VCaP (cell line): ENCODE data around the gene PRPSAP1.

Source experiments
- H3K27ac ChIP-seq: fragments of 450-650 bp; 2 replicates; pipeline ENCODE4 v1.5.1; 2017
- TF ChIP-seq, protein P1 (sequence below): fragments of 450-650 bp; conservative IDR thresholded peaks from 2 replicates; pipeline ENCODE4 v1.5.1; 2017; ENCODE audit warnings: mild to moderate bottlenecking, moderate library complexity

PRPSAP1 gene

GRCh38 chr17:76281573-76282371 lies 71.9 kb downstream of the PRPSAP1 start:
- TF ChIP-seq, protein P1, sequence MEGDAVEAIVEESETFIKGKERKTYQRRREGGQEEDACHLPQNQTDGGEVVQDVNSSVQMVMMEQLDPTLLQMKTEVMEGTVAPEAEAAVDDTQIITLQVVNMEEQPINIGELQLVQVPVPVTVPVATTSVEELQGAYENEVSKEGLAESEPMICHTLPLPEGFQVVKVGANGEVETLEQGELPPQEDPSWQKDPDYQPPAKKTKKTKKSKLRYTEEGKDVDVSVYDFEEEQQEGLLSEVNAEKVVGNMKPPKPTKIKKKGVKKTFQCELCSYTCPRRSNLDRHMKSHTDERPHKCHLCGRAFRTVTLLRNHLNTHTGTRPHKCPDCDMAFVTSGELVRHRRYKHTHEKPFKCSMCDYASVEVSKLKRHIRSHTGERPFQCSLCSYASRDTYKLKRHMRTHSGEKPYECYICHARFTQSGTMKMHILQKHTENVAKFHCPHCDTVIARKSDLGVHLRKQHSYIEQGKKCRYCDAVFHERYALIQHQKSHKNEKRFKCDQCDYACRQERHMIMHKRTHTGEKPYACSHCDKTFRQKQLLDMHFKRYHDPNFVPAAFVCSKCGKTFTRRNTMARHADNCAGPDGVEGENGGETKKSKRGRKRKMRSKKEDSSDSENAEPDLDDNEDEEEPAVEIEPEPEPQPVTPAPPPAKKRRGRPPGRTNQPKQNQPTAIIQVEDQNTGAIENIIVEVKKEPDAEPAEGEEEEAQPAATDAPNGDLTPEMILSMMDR: no peak
- peak overlapping the region; percentile 83 for H3K27ac ChIP-seq

DNA sequence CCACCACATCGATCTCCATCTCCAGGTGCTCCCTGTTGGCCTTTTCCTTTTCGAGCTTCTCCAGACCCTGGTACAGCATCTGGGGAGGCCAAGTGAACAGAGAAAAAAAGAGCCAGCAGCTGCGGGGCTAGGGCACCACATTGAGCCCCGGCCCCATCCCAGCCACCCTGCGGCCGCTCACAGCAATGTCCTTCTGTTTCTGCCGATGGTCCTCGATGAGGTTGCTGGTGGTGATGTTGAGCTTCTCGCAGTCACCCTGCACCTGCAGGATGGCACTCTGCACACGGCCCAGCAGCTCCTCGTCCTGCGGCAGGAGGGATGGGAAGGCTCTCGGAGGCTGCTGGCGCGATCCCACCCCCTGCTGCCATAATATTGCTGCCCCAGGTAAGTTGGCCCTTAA lies 73.1 kb downstream of the PRPSAP1 start:
- TF ChIP-seq, protein P1: no peak

DNA sequence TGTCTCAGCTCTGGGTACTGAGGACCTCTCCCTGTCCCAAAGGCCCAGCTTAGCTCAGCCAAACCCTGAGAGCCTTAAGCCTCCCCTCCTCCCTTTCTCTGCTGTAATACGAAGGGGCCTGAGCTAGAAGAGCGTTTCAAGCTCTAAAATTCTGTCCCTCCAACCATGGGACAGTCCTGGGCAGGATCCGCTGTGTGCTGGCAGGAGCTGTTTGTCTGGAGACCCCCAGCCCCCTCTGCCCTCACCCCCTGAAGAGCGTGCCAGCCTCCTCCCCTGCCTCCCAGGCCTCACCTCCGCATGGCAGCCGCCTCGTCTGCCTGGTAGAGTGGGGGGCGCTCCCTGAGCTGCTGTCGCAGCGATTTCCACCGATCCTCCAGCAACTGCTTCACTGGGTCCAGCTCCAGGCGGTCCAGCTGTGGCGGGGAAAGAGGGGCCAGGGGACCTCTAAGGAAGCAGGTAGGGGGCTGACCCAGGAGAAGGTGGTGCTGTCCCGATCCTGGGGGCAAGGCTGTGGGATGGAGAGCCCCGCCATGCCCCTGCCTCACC lies 73.9 kb downstream of the PRPSAP1 start:
- TF ChIP-seq, protein P1: peak; percentile 64; the same call in 1 of the 2 replicates
- peak overlapping the region; percentile 83; the same call in 1 of the 2 replicates for H3K27ac ChIP-seq

More for the DNA sequence above, 73.1 kb downstream of the PRPSAP1 start:
- H3K27ac ChIP-seq: peak overlapping the region; percentile 83; the same call in 1 of the 2 replicates

GRCh38 chr17:76278952-76279741 lies 74.6 kb downstream of the PRPSAP1 start:
- TF ChIP-seq, protein P1: peak; percentile 98

DNA sequence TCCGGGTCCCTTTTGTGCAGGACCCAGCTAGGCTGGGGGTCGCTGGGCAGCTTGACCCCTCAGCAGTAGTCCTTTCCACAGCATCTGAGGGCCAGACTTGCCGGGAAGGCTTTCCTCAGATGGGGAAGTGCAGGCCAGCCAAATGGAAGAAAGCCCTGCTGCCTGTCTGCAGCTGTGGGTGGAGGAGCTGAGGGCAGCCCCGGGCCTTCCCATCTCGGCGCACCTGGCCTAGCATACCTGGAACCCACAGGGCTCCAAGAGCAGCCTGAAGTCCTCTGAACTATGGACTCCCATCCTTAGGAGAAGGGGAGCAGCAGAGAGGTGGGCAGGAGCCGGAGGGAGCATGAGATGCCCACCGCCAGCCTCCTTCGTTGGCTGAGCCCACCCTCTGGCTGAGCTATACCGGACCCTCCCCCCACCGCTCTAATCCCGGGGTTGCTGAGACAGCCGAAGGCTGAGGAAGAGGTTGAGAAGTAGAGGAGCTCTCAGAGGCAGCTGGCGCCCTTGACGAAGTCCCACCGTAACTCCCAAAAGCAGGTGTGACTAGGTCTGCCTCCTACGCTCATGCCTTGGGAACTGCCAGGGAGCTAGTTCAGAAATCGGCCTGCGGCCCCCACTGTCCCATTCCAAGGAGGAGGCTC lies 75.3 kb downstream of the PRPSAP1 start:
- TF ChIP-seq, protein P1: no peak
- H3K27ac ChIP-seq: peak overlapping the region; percentile 83; the same call in 1 of the 2 replicates

More at GRCh38 chr17:76278952-76279741, 74.6 kb downstream of the PRPSAP1 start:
- peak overlapping the region; percentile 83; the same call in 1 of the 2 replicates for H3K27ac ChIP-seq

GRCh38 chr17:76277300-76278267 lies 76.1 kb downstream of the PRPSAP1 start:
- TF ChIP-seq, protein P1: no peak
- peak overlapping the region; percentile 83; the same call in 1 of the 2 replicates for H3K27ac ChIP-seq
